ENCODE results near the gene UBL4A. TPM values are rescaled to one million over a fixed set of nuclear protein-coding genes. Genes with fewer than 3 reads are reported as not detected.

Gene UBL4A
- total RNA-seq, 4 donors from 2014 or later, result 20.6 to 45.9 (median 34.6) TPM

DNA sequence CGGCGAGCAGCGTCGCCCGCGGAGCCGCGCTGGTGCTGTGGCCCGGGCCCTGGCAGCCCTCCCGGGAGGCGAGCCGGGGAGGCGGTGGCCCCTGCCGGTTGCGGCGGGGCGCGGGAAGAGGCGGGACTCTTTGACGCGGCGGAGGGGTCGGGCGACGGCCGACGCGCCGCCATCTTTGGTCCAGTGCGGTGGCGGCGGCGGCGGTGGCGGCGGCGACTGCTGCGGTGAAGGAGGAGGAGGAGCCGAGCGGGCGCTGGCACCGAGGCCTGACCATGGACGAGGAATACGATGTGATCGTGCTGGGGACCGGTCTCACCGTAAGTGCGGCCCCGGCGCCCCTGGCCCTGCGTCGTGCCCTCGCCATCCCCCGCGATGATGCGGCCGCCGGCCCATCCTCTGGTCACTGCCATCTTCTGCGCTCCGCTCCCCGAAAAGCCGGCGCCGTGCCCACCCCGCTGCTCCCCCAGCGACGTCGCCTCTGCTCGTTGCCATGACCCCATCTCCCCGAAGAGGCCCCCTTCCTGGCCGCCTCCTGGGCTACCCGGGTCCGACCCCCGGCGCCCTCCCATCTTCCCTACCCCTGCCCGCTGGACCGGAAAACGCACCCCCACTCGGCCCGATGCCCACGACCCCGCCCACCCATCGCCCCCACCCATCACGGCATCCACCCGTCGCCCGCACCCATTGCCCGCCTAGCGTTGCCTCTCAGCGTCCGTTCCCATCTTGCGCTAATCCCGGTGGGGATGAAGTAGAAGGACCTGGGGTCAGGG lies 49.2 kb downstream of the UBL4A start, which contains the start of gene GDI1:
Gene GDI1 (plus strand): TSS at position 172 of the 770 bp plus-strand sequence. CDS start 101 bp downstream, at position 273.
- Histone ChIP-seq H3K9me3 (no peaks in the 10 kb centered on the region), H3K27ac (peak within 1 kb of the TSS; percentile 84 to 95 (median 92)), H3K4me1 (peaks cover 0 to 14% (median 0%) of the 10 kb centered on the region in 4 donors), H3K4me3 (peak within 1 kb of the TSS; percentile 68 to 81 (median 75)), H3K36me3 (peaks cover 0 to 27% (median 0%) of the 10 kb centered on the region in 3 donors), H3K27me3 (no peaks in the 10 kb centered on the region)
- TF ChIP-seq, protein P1, sequence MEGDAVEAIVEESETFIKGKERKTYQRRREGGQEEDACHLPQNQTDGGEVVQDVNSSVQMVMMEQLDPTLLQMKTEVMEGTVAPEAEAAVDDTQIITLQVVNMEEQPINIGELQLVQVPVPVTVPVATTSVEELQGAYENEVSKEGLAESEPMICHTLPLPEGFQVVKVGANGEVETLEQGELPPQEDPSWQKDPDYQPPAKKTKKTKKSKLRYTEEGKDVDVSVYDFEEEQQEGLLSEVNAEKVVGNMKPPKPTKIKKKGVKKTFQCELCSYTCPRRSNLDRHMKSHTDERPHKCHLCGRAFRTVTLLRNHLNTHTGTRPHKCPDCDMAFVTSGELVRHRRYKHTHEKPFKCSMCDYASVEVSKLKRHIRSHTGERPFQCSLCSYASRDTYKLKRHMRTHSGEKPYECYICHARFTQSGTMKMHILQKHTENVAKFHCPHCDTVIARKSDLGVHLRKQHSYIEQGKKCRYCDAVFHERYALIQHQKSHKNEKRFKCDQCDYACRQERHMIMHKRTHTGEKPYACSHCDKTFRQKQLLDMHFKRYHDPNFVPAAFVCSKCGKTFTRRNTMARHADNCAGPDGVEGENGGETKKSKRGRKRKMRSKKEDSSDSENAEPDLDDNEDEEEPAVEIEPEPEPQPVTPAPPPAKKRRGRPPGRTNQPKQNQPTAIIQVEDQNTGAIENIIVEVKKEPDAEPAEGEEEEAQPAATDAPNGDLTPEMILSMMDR (IDR thresholded peaks at IDR 0.05), result no peak
- peak in 1 of 2 donors; percentile 17 for TF ChIP-seq POLR2A (IDR thresholded peaks at IDR 0.05)
- peak in 2 of 3 donors; percentile 66 to 67 for DNase-seq

DNA sequence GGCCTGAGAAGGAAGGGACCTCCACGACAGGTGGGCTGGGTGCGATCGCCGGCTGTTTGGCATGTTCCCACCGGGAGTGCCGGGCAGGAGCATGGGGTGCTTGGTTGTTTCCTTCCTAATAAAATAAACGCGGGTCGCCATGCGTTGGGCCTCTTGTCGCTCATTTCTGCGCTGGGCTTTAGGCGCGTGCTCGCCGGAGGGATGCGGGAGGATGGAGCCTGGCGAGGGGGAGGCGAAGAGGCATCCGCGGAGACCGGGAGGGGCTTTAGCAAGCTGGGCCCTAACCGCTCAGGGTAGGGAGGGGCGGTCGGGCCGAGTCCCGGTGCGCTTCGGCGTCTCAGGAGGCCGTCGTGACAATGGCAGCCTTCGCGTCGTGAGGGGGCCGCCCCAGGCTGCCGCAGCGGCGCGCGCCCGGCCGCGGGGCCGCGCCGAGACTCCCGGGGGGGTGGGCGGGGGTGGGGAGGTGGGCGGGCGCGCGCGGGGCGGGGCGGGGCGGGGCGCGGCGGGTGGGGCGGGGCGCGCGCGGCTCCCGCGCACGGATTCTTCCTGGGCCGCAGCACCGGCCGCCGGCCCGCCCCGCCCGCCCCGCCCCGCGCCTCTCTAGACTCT lies 49.9 kb downstream of the UBL4A start:
- peak in 2 of 3 donors; percentile 58 for DNase-seq
- TF ChIP-seq, protein P1 (IDR thresholded peaks at IDR 0.05), result no peak
- no peak for TF ChIP-seq POLR2A (IDR thresholded peaks at IDR 0.05)
- peak overlapping the region; percentile 68 to 81 (median 75) for H3K4me3 ChIP-seq
- H3K36me3 ChIP-seq, result peaks cover 0 to 24% (median 0%) of the 10 kb centered on the region in 3 donors
- peaks cover 0 to 14% (median 0%) of the 10 kb centered on the region in 4 donors for H3K4me1 ChIP-seq
- no peaks in the 10 kb centered on the region for H3K27me3 ChIP-seq
- no peaks in the 10 kb centered on the region for H3K9me3 ChIP-seq
- peak overlapping the region; percentile 84 to 95 (median 92) for H3K27ac ChIP-seq

DNA sequence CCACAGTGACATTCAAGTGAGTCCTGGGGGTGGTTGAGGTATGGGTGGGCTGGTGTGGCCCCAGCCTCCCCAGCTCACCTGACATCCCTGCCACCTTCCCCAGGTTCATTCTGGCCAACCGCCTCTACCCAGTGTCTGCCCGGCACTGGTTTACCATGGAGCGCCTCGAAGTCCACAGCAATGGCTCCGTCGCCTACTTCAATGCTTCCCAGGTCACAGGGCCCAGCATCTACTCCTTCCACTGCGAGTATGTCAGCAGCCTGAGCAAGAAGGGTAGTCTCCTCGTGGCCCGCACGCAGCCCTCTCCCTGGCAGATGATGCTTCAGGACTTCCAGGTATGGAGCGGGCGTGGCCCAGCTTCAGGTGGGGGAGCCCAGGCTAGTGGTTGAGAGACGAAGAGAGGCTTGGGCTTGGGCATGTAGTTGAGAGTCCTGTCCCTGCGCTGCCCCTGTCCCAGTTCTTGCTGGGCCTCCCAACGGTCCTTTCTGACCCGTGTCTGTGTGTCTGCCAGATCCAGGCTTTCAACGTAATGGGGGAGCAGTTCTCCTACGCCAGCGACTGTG lies 51.2 kb downstream of the UBL4A start:
- Histone ChIP-seq H3K4me3 (no peak overlapping the region), H3K27me3 (no peaks in the 10 kb centered on the region), H3K4me1 (peaks cover 0 to 14% (median 0%) of the 10 kb centered on the region in 4 donors), H3K27ac (no peak overlapping the region), H3K36me3 (peaks cover 0 to 17% (median 0%) of the 10 kb centered on the region in 3 donors), H3K9me3 (no peaks in the 10 kb centered on the region)
- DNase-seq, result no peak
- TF ChIP-seq, protein P1 (IDR thresholded peaks at IDR 0.05), result no peak
- no peak for TF ChIP-seq POLR2A (IDR thresholded peaks at IDR 0.05)

DNA sequence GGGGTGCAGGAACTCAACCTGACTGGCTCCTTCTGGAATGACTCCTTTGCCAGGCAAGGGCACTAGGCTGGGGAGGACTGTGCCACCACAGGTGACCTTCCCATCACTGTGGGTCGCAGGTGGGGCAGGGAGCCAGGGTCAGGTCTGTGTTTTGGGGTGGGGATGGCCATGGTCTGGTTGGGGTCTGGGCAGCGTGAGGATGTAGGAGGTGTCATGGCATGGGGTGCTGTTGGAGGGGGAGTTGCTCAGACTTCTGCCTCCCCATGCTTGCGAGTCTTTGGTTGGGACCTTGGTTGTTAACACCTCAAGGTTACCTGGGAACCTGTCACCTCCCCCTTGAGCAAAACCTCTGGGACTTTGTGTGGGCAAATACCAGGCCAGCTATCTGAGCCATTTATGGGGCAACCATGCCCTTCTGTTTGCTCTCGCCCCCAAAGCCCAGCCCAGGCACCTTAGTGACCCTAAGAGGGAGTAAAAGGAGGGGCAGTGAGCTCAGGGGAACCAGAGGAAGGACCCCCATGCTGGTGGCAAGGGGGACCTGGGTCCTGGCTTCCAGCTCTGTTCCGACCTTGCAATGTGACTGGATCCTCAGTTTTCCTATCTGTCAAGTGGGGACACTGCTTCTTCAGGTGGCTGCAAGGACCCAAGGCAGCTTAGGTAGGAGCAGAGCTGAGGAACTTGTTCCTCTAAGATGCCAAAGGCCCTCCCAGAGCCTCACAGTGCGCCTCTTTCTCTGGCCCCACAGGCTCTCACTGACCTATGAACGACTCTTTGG lies 51.8 kb downstream of the UBL4A start:
- no peak for TF ChIP-seq POLR2A (IDR thresholded peaks at IDR 0.05)
- TF ChIP-seq, protein P1 (IDR thresholded peaks at IDR 0.05), result no peak
- no peak overlapping the region for H3K27ac ChIP-seq
- peaks cover 0 to 17% (median 0%) of the 10 kb centered on the region in 3 donors for H3K36me3 ChIP-seq
- H3K4me1 ChIP-seq, result peaks cover 0 to 18% (median 0%) of the 10 kb centered on the region in 4 donors
- no peak overlapping the region for H3K4me3 ChIP-seq
- no peaks in the 10 kb centered on the region for H3K9me3 ChIP-seq
- H3K27me3 ChIP-seq, result no peaks in the 10 kb centered on the region
- no peak for DNase-seq

Small RNAs within 50 kb of the gene (small RNA-seq; reads per million reads assigned to genes)
- 0 reads per million in 2 donors for gene MIR6858
- 0 reads per million in 2 donors for gene RN7SL697P

Other genes with a start within 250 kb of the UBL4A start
- not detected for gene OPN1MW3, start 229.0 kb downstream of the UBL4A start, total RNA-seq
- not detected for gene TEX28, start 191.5 kb downstream of the UBL4A start, total RNA-seq
- gene TKTL1, start 190.8 kb downstream of the UBL4A start, total RNA-seq, result not detected
- 100 to 1,000 TPM; 143 to 663 (median 328) TPM for gene FLNA, start 112.0 kb downstream of the UBL4A start, total RNA-seq
- 10 to 100 TPM; 21.7 to 31.4 (median 26.6) TPM for gene EMD, start 107.3 kb downstream of the UBL4A start, total RNA-seq
- 1,000 to 10,000 TPM; 1,992 to 4,644 (median 2,626) TPM for gene RPL10, start 88.2 kb downstream of the UBL4A start, total RNA-seq
- gene DNASE1L1, start 77.4 kb downstream of the UBL4A start, total RNA-seq, result 10 to 100 TPM; 23.9 to 41.2 (median 32.2) TPM
- gene TAFAZZIN, start 75.1 kb downstream of the UBL4A start, total RNA-seq, result 100 to 1,000 TPM; 105 to 147 (median 112) TPM
- 10 to 100 TPM; 11.6 to 80.0 (median 54.9) TPM for gene ATP6AP1, start 57.9 kb downstream of the UBL4A start, total RNA-seq
- 100 to 1,000 TPM in 2 of 4 donors, 10 to 100 TPM in 2; 65.2 to 278 (median 117) TPM for gene GDI1, start 49.5 kb downstream of the UBL4A start, total RNA-seq
- 100 to 1,000 TPM in 1 of 4 donors, 10 to 100 TPM in 3; 35.6 to 212 (median 54.6) TPM for gene FAM50A, start 42.5 kb downstream of the UBL4A start, total RNA-seq
- gene PLXNA3, start 28.3 kb downstream of the UBL4A start, total RNA-seq, result 10 to 100 TPM; 38.0 to 54.6 (median 48.4) TPM
- gene LAGE3, start 7.3 kb downstream of the UBL4A start, total RNA-seq, result 10 to 100 TPM in 3 of 4 donors, 1 to 10 TPM in 1; 8.5 to 15.7 (median 10.8) TPM
- gene SLC10A3, start 4.0 kb upstream of the UBL4A start, total RNA-seq, result 10 to 100 TPM; 11.6 to 19.8 (median 16.5) TPM
- 100 to 1,000 TPM in 2 of 4 donors, 10 to 100 TPM in 2; 18.2 to 117 (median 101) TPM for gene FAM3A, start 29.6 kb upstream of the UBL4A start, total RNA-seq
- gene G6PD, start 60.2 kb upstream of the UBL4A start, total RNA-seq, result 10 to 100 TPM; 14.0 to 65.2 (median 43.1) TPM
- 10 to 100 TPM; 11.9 to 74.3 (median 23.3) TPM for gene IKBKG, start 61.0 kb upstream of the UBL4A start, total RNA-seq
- gene CTAG1A, start 98.5 kb upstream of the UBL4A start, total RNA-seq, result not detected
- gene CTAG1B, start 132.7 kb upstream of the UBL4A start, total RNA-seq, result not detected
- gene CTAG2, start 167.0 kb upstream of the UBL4A start, total RNA-seq, result not detected

All from Peyer's patch (tissue), 4 donors.